HUDEP-2 (cell line): ENCODE measurements around the gene OTX1.
"Not testable (repeated sequence)": the region's sequence is repeated elsewhere in the genome, so short reads cannot be mapped to it uniquely, and the experiment has no call there.

Experiments used
- DNase-seq, 76 experiments: peaks; one replicate each; lab custom pipeline; 2025; ENCODE audit not compliant: unreplicated experiment in 76 of 76; lab: John Stamatoyannopoulos, UW

Gene OTX1

DNA sequence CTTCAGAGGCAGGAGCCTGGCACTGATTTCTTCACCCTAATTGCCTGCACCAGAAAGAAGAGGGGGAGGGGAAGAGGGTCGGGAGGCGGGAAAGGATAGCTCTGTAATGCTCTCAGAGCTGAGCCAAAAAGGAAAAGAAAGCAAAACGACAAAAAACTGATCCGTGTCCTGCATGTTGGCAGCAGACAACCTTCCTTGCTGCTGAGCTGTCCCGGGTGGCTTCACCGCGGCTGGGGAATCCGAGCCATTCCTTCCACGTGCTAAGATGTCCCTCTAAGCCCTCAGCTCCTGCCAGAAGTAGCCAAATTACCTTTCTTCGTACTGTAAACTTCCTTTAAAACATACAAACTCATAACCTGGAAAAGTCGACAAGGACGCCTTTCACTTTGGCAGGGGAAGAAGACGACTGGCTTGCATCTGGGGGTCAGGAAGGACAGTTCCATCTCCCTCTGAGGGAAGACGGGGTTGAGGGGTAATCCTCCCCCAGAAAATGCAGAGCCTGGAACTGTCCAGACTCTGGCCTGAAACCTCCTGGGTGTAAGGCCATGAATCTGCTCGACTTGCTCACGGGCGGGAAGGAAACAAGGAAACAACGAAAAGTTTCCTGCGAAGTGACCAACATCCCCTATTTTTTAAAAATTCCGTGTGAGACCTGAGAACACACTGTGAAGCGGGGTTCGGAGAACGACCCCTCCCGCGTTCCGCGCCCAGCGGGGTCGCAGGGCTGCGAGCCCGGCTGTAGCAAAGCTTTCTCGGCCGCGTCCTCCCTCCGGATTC is 7.7 kb downstream of the OTX1 start:
- DNase-seq, result peak in 10 of 76 experiments; percentile 7 to 47 (median 38)

DNA sequence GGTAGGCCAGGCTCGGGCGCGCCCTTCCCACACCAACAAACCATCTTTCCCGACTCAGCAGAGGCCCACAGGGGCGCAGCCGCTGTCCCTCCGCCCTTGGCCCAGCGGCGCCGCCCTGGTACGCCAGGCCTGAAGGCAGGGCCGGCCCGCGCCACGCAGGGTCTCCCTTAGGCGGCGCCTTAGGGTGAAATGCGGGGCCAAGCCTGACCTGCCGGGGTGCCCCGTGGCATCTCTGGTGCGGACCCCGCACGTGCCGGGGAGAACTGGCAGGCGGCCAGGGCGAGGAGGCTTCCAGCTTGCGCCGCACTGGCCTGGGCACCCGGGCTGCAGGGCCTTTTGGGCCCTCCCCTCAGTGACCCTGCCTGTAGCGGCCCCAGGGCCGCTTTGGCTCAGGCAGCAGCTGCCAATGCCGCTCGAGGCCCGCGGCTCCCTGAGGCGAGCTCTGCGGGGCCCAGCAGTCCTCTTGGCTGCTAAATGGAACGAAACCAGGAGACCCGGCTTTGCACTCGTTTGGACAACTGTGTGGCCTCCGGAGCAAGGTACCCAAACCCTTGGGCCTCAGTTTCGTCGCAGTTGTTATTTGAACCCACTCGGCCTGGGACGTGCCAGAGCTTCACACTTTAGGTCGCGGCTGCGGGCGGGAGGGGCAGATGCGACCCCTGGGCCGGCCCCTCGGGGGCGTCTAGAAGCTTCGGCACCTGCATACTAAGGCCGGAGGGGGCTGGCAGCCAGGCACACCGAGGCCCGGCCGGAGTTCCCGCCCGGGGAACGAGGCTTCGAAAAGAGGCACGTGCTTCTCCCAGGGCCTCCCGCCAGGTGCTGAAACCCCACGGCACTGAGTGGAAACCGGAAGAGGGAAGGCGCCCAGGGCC is 8.5 kb downstream of the OTX1 start:
- DNase-seq, result peak in 39 of 76 experiments; percentile 22 to 74 (median 49)

DNA sequence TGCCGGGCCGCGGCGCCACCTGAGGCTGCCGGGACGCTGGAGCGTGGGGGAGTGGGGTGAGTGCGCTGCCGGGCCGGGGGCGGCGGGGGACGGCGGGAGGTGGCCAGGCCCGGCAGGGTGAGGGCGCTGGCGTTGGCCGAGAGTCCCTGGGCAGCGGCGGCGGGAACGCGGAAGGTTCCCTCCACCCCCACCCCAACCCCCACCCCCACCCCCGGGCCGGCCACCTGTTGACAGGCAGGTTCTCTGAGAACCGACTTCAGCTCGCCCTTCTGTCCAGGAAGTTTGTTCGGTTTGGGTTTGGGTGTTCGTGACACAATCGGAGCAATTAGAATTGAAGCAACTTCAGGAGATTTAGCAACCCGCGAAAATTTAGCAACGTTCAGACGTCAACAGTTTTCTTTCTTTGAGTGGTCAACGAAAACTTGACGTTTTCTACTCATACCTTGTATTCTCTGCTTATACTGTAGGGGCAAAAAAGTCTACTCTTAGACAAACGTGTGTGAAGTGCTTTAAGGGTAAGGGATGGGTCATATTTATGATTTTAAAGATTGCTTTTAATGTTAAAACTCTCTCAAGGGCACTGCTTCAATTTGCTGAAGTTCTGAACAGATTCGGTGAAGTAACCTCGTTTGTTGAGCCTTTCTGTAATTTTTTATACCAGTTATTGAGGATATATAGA is 9.3 kb downstream of the OTX1 start:
- peak in 13 of 76 experiments; percentile 16 to 73 (median 38) for DNase-seq

DNA sequence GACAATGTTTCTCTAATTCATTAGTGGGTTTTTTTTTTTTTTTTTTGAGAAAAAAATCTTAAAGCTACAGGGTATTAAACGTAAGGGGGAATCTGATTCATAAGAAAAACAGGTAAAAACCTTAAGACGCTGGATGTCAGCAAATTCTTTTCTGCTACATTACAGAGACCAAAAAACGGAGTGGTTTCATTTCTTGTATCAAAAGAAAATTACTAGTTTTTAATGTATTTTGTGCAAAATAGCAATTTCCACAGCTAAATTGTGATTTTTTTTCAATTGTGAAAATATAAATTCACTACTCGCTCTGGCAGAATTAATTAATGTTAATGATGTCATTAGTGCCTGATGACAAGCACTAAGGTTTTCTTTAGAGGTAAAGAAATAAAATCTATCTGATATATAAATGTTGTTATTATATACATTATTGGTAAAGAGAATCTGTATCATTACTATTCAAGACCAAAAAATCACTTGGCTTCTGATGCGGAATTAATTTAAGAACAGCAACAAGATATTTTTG is 9.9 kb downstream of the OTX1 start:
- no peak for DNase-seq

DNA sequence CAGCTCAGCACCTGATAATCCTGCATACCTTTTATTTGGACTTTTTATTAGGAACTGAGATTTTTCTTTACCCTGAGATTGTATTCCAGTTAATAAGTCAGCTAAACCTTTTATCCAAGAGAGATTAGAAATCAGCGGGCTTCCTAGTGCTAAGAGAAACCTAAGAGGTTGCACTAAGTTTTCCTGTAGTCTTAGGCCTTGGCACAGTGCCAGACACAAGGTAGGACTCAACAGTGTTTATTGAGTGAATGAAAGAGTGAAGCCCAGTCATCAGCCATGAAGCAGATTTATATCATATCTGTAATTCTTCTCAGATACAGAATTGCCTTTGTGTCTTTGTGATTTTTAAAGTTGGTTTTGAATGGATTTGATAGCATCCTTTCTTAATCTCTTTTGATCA is 13.6 kb downstream of the OTX1 start:
- no peak for DNase-seq

DNA sequence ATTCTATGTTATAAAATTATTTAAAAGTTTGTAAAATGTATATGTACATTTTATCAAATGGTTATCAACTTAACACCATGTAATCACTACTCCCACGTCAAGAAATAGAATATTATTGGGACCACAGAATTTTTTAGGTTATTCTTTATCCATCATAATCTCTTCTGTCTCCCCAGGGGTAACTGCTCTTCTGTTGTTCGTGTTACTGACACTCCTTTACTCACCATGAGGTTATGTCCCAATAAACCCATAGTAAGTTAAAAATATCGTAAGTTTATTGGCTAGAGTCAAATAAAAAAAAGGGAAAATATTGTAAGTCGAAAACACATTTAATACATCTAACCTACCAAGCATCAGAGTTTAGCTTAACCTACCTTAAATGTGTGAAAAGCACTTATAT is 14.0 kb downstream of the OTX1 start:
- no peak for DNase-seq

DNA sequence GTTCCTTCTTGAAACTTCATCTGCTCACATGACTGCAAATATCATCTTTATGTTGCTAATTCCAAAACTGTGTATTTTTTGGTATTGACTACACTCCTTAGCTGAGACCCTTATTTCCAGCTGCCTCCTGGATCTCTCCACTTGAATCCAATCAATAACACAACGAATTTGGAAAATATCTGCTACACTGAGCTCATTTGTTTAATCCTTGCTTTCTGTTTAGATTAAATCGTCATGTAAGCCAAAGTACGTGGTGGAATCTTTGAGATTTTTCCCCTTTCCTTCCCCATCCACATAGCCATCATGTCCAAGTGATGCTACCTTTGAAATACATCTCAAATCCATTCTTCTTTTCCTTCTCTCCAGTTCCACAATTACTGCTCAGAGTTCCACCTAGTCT is 15.6 kb downstream of the OTX1 start:
- DNase-seq, result no peak

DNA sequence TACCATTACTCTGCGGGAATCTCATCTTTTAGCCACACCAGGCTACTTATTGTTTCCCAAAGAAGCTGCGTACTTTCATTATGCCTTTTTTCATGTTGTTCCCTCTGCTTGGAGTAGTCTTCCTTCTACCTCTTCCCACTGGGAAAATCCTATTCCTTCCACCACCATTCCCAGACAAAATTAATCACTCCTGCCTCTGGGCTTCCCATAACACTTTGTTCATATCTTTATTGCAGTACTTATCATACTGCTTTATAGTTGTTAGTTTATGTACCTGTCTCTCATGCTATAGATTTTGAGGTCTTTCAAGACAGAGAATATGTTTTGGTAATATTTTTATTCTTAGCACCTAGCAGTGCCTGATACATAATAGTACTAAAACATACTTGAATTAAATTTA is 16.2 kb downstream of the OTX1 start:
- DNase-seq, result no peak

DNA sequence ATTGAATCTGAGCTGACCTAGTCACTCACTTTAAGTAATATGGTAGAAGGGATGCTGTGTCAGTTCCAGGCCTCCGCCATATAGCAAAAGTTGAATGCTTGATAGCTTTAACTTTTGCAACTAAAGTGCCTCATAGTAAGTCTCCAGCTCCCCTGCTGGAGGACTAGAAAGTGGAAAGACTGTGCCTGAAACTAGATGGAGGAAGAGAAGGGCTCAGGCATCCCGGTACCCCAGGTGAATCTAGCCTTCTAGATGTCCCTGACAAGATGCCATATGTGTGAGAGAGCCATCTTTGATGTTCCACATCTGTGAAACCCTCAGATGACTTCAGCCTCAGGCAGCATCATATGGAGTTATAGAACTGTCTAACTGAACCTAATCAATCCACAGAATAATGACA is 21.0 kb downstream of the OTX1 start:
- no peak for DNase-seq

DNA sequence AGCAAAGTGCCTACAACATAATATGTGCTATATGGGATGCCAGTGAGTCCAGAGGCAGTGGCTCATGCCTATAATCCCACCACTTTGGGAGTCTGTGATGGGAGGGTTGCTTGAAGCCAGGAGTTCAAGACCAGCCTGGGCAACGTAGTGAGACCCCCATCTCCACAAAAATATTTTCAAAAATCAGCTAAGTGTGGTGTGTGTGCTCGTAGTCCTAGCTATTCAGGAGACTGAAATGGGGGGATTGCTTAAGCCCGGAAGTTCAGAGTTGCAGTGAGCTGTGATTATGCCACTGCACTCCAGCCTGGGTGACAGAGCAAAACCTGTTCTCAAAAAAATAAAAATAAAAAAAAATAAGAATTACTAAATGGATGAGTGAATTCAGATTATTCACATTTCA is 23.4 kb downstream of the OTX1 start:
- DNase-seq, result no peak

DNA sequence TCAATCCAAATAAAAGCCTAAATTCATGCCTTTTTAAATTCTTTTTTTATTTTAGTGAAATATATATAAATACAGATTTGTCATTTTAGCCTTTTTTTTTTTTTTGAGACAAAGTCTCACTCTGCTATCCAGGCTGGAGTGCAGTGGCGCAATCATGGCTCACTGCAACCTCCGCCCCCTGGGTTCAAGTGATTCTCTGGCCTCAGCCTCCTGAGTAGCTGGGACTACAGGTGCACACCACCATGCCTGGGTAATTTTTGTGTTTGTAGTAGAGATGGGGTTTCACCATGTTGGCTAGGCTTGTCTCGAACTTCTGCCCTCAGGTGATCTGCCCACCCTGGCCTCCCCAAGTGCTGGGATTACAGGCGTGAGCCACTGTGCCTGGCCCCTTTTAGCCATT is 23.8 kb downstream of the OTX1 start:
- DNase-seq, result not testable (repeated sequence)

DNA sequence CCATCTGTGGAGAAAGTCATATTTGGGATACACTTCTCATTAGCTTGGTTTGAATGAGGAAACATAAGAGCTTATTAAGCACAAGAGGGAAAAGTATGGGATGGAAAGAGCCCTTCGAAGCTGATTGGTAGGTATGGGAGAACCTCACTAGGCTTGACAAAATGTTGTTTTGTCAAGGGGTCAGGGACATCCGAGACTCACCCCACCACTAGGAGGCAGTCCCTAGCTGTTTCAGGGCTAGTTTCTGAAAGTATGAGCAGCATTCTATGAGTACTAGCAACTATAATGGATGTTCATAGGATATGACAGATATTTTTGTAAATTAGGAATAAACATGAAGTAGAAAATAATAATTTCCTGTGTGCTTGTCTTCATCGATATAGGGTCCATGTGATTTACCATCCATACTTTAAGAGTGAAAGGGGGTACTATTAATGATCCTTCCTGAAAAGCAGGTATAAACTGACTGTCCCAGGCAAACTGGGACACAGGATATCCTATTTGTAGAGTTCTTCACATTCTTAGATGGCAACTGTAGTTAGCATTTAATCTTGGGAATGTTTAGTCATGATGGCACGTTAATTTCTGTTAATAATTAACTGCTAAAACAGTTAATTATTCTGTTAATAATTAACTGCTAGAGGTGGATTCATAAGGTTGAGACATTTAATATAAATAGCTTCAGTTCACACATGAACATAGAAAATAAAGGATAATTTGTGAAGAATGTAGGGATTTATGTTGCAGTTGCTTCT is 28.4 kb downstream of the OTX1 start:
- DNase-seq, result peak in 22 of 76 experiments; percentile 3 to 50 (median 18)

DNA sequence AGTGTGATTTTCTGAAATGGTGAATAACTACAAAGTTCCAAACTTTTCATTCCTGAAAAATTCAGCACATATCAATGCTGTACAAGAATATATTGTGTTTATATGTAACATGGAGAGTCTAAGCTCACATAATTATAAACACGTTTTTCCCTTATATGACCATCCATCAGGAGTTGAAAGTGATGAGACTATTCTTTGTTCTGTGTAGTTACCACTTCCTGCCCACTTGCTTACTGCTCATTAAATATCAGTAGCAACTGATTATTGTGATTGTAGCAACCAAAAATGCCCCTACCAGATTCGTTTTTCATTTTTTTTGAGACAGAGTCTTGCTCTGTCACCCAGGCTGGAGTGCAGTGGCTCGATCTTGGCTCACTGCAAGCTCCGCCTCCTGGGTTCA is 30.8 kb downstream of the OTX1 start:
- no peak for DNase-seq

DNA sequence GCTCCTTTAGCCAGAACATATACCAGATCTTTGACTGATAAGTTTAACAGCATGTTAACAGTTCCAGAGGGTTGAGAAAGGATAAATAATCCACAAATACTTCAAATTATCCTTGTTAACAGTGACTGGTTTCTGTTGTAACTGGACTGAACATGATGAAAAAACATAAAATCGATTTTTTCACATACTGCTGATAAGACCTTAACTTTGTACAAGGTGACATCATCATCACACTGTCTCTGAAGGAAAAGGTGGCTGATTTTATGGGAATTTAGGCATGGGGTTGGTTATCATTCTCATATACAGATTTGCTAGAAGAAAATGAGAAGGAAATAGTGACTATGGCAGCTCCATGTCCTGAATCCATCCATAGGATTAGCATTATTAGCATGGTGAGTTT is 36.1 kb downstream of the OTX1 start:
- DNase-seq, result no peak

DNA sequence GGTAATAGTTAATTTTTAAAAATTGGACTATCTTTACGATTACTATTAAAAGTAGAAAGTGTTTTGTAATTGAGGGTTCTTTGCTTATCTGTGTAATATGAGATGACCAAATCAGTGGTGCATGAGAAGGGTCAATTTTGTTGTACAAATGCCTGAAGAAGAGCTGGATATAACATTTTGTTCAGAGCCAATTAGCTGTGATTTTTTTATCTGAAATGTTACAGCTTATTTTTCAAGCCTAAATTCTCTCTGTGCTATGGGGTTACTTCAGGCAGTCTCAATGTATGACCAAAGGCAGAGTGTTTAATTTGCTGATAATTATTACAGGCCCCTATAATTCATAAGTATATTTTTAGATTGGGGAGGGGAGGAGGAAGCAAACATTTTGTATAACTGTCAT is 41.8 kb downstream of the OTX1 start:
- DNase-seq, result no peak

DNA sequence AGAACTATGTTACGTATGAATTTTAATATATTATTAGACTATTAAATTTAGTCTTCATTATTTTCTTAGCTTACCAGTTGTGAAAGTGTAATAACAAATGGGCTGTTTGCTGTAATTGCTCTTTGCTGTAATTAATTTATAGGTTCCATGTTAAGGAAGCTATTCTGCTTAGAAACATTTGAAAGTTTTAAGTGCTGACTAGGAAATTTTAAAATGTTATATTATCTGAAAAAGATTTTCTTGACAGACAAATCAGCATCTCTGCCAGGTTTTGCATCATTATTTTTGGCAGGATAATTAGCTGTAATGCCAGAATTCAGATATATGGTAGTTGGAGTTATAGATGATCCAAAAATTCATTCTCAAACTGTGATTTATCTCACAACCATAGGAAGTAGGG is 42.2 kb downstream of the OTX1 start:
- no peak for DNase-seq

DNA sequence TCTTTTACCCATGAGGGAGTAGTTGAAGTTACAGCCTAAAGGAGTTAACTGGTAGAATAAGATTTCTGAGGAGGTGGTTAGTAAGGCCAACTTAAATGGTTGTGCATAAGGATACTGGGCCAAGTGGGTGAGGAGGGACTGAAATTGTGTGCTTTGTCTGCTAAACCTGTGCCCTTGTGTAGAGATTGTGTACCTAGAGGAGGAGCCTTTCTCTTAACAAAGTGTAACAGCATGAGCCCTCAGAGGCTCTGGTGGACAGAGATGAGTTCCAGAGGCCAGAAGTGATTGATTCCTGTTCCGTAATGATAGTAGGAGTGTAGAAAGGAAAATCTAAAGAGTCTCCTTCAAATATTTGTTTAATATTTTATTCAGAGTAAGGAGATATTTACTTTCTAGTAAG is 42.9 kb downstream of the OTX1 start:
- no peak for DNase-seq

DNA sequence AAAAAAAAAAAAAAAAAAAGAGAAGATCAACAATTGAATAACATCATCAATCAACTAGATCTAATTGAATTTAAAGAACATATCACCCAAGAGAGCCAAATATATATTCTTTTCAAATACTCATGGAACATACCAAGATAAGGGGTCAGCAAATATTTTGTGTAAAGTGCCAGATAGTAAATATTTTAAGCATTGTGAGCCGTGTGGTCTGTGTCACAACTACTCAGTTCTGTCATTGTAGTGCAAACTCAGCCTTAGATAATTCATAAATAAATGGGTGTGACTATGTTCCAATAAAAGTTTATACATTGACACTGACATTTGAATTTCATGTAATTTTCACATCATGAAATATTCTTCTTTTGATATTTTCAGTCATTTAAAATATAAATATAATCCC is 45.9 kb downstream of the OTX1 start:
- DNase-seq, result no peak

DNA sequence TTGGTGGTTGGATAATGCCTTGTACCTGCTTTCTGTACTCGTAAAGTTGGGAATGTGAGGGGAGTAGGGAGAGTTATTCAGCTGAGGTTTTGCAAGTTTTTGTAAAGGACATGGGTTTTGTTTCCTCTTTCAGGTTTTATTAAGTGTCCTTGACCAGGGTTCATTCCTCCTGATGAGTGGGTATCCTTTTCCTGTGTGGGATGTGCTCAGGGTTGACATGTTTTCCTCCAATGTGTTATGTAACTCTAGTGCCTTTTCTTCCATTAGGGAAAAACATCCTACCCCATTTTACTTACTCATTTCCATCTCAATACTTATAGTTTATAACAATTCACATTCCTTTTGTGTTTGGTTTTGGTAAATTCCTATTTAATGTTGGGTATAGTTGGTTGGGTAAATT is 48.4 kb downstream of the OTX1 start:
- no peak for DNase-seq

DNA sequence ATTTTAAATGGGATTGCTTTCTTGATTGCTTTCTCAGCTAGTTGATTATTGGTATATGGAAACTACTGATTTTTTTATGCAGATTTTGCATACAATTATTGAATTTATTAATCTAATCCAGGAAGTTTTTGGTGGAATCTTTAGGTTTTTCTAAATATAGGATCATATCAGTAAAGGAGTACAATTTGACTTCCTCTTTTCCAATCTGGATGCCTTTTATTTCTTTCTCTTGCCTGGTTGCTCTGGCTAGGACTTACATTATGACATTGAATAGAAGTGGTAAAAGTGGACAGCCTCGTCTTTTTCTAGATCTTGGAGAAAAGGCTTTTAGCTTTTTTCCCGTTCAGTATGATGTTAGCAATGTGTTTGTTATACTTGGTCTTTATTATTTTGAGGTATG is 51.3 kb downstream of the OTX1 start:
- DNase-seq, result no peak
